HEK293 (cell line): ENCODE results near the gene MFAP3.

Experiments
- CTCF ChIA-PET: fragments of 350-600 bp; formaldehyde crosslinking; extraction: SDS; loops from one replicate; lab custom pipeline; 2021; ENCODE audit warnings: antibody characterized with exemption; lab: Yijun Ruan, JAX
- POLR2A ChIA-PET: fragments of 300-600 bp; formaldehyde crosslinking; extraction: SDS; loops from one replicate; lab custom pipeline; 2020; ENCODE audit warnings: antibody characterized with exemption, inconsistent platforms; lab: Yijun Ruan, JAX
- H3K27ac ChIP-seq: fragments of 200-500 bp; sonication (Bioruptor generic); 2 replicates; pipeline ENCODE4 v1.5.1; 2014; ENCODE audit warnings: low read depth, low read length, control low read depth, inconsistent platforms; ENCODE audit errors: extremely low read depth
- H3K36me3 ChIP-seq, 2 experiments: fragments of 200-500 bp in 1 of 2; sonication (Bioruptor generic) in 1 of 2; 1 replicate in 1 of 2; 2 replicates in 1 of 2; pipeline ENCODE4 v1.5.1; 2014 to 2017; ENCODE audit warnings: inconsistent platforms in 2 of 2, low read length in 2 of 2; ENCODE audit not compliant: control insufficient read depth in 2 of 2, insufficient read depth in 1 of 2
- H3K4me1 ChIP-seq: fragments of 200-500 bp; sonication (Bioruptor generic); 2 replicates; pipeline ENCODE4 v1.5.1; 2014; ENCODE audit warnings: mild to moderate bottlenecking, low read length, inconsistent platforms; ENCODE audit not compliant: control insufficient read depth, insufficient read depth
- H3K4me3 ChIP-seq: 2 replicates; pipeline ENCODE4 v1.5.1; 2011; ENCODE audit warnings: low read depth, mild to moderate bottlenecking, control low read depth, low read length, moderate library complexity
- H3K9me3 ChIP-seq: fragments of 200-500 bp; sonication (Bioruptor generic); 2 replicates; pipeline ENCODE4 v1.5.1; 2014; ENCODE audit warnings: low read depth, low read length, inconsistent platforms; ENCODE audit not compliant: control insufficient read depth, insufficient read depth
- GLIS1 ChIP-seq: fragments of 450-650 bp; formaldehyde crosslinking; IDR thresholded peaks from 2 replicates; pipeline ENCODE4 v1.5.1; 2016; ENCODE audit warnings: missing biosample characterization, missing genetic modification characterization
- GLIS2 ChIP-seq: fragments of 450-650 bp; formaldehyde crosslinking; IDR thresholded peaks from 2 replicates; pipeline ENCODE4 v1.5.1; 2016; ENCODE audit warnings: missing biosample characterization, missing genetic modification characterization
- HOXD13 ChIP-seq: sonication (generic); formaldehyde crosslinking; IDR thresholded peaks from 2 replicates; pipeline ENCODE4 v1.8.0; 2022; ENCODE audit warnings: missing genetic modification reagents, borderline replicate concordance
- YY2 ChIP-seq: fragments of 450-650 bp; formaldehyde crosslinking; IDR thresholded peaks from 2 replicates; pipeline ENCODE4 v1.5.1; 2016; ENCODE audit warnings: missing biosample characterization, missing genetic modification characterization
- ZIC2 ChIP-seq: fragments of 450-650 bp; formaldehyde crosslinking; IDR thresholded peaks from 2 replicates; pipeline ENCODE4 v1.5.1; 2016; ENCODE audit warnings: missing biosample characterization, missing genetic modification characterization
- ZNF521 ChIP-seq: fragments of 450-650 bp; formaldehyde crosslinking; IDR thresholded peaks from 2 replicates; pipeline ENCODE4 v1.5.1; 2017; ENCODE audit warnings: missing biosample characterization, mild to moderate bottlenecking, missing genetic modification characterization
- ZNF555 ChIP-seq: fragments of 450-650 bp; formaldehyde crosslinking; conservative IDR thresholded peaks from 2 replicates; pipeline ENCODE4 v1.5.1; 2017; ENCODE audit warnings: missing biosample characterization, mild to moderate bottlenecking, missing genetic modification characterization, inconsistent platforms
- ZNF626 ChIP-seq: fragments of 450-650 bp; sonication (Bioruptor Pico); formaldehyde crosslinking; IDR thresholded peaks from 2 replicates; pipeline ENCODE4 v1.5.1; 2018; ENCODE audit warnings: missing biosample characterization, missing genetic modification characterization, inconsistent platforms
- ZNF747 ChIP-seq: fragments of 450-650 bp; formaldehyde crosslinking; IDR thresholded peaks from 2 replicates; pipeline ENCODE4 v1.5.1; 2016; ENCODE audit warnings: missing biosample characterization, missing genetic modification characterization
- ZNF76 ChIP-seq: fragments of 450-650 bp; formaldehyde crosslinking; IDR thresholded peaks from 2 replicates; pipeline ENCODE4; 2016; ENCODE audit warnings: low read depth, missing biosample characterization, missing genetic modification characterization, borderline replicate concordance
- ZNF830 ChIP-seq: fragments of 450-650 bp; IDR thresholded peaks from 2 replicates; pipeline ENCODE4 v1.5.0; 2018; ENCODE audit warnings: missing biosample characterization, missing genetic modification characterization, low read depth, mild to moderate bottlenecking, moderate library complexity
- TF ChIP-seq, protein P1 (sequence below): fragments of 450-650 bp; formaldehyde crosslinking; IDR thresholded peaks from 2 replicates; pipeline ENCODE4 v1.5.1; 2016; ENCODE audit warnings: missing biosample characterization, missing genetic modification characterization
- TF ChIP-seq, protein P2 (sequence below): fragments of 450-650 bp; formaldehyde crosslinking; IDR thresholded peaks from 2 replicates; pipeline ENCODE4 v1.5.1; 2016; ENCODE audit warnings: missing biosample characterization, missing genetic modification characterization
- TF ChIP-seq, protein P3 (sequence below): fragments of 450-650 bp; formaldehyde crosslinking; IDR thresholded peaks from 2 replicates; pipeline ENCODE4 v1.5.1; 2016; ENCODE audit warnings: missing biosample characterization, missing genetic modification characterization
- TF ChIP-seq, protein P4 (sequence below): fragments of 450-650 bp; IDR thresholded peaks from 2 replicates; pipeline ENCODE4 v1.5.1; 2018; ENCODE audit warnings: missing biosample characterization, missing genetic modification characterization
- TF ChIP-seq, protein P5 (sequence below): fragments of 450-650 bp; formaldehyde crosslinking; IDR thresholded peaks from 2 replicates; pipeline ENCODE4 v1.5.1; 2016; ENCODE audit warnings: missing biosample characterization, missing genetic modification characterization, low read depth
- TF ChIP-seq, protein P6 (sequence below): fragments of 450-650 bp; formaldehyde crosslinking; IDR thresholded peaks from 2 replicates; pipeline ENCODE4 v1.5.1; 2016; ENCODE audit warnings: missing biosample characterization, missing genetic modification characterization

MFAP3 gene

DNA sequence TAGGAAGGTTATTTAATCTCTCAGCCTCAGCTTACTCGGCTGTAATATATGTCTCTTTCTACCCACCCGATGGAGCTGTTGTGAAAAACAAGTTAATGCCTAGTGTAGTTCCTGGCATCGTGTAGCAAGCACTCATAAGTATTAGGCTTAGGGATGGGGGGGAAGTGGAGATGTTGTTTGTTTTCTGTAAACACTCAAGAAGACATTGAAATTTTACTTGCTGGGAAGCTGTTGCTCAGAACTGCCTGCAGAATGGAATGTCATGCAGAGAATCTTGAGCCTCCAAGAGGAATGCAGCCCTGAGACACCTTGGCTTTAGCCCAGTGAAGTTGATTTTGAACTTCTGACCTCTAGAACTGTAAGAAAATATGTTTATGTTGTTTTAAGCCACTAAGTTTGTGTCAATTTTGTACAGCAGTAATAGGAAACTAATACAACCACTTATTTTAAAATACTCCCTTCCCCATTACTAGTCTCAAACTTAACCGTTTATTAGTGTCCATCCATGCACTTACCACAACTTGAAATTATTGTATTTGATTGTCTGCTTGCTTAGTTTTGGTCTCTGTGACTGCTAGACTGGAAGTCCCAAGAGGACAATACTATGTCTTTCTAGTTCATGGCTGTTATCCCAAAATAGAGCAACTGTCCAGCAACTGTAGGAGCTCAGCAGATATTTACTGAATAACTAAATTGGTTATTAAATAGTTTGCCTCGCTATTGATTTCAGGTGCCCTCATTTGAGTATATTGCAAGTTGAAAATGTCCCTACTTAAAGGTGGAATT lies 53.8 kb downstream of the MFAP3 start:
- TF ChIP-seq, protein P1, sequence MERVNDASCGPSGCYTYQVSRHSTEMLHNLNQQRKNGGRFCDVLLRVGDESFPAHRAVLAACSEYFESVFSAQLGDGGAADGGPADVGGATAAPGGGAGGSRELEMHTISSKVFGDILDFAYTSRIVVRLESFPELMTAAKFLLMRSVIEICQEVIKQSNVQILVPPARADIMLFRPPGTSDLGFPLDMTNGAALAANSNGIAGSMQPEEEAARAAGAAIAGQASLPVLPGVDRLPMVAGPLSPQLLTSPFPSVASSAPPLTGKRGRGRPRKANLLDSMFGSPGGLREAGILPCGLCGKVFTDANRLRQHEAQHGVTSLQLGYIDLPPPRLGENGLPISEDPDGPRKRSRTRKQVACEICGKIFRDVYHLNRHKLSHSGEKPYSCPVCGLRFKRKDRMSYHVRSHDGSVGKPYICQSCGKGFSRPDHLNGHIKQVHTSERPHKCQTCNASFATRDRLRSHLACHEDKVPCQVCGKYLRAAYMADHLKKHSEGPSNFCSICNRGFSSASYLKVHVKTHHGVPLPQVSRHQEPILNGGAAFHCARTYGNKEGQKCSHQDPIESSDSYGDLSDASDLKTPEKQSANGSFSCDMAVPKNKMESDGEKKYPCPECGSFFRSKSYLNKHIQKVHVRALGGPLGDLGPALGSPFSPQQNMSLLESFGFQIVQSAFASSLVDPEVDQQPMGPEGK, result no peak
- TF ChIP-seq ZNF626 (tag by site-specific recombination) (no peak), HOXD13 (CRISPR knock-in tag) (no peak)
- TF ChIP-seq, protein P2, sequence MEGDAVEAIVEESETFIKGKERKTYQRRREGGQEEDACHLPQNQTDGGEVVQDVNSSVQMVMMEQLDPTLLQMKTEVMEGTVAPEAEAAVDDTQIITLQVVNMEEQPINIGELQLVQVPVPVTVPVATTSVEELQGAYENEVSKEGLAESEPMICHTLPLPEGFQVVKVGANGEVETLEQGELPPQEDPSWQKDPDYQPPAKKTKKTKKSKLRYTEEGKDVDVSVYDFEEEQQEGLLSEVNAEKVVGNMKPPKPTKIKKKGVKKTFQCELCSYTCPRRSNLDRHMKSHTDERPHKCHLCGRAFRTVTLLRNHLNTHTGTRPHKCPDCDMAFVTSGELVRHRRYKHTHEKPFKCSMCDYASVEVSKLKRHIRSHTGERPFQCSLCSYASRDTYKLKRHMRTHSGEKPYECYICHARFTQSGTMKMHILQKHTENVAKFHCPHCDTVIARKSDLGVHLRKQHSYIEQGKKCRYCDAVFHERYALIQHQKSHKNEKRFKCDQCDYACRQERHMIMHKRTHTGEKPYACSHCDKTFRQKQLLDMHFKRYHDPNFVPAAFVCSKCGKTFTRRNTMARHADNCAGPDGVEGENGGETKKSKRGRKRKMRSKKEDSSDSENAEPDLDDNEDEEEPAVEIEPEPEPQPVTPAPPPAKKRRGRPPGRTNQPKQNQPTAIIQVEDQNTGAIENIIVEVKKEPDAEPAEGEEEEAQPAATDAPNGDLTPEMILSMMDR (tag by site-specific recombination), result 0 out of 2 replicates have a peak, but pooled peaks have one; percentile 9
- Histone ChIP-seq H3K4me1 (peaks cover under 1% of the 10 kb centered on the region; the same call in 1 of the 2 replicates), H3K4me3 (no peak overlapping the region), H3K9me3 (no peaks in the 10 kb centered on the region), H3K36me3 (no peaks in the 10 kb centered on the region), H3K27ac (no peak overlapping the region)
- CTCF ChIA-PET, result interaction anchor here (1.1 kb wide), 1 partner anchor 313 kb away, joined by 3 read pairs; no protein-coding TSS in a partner anchor
- POLR2A ChIA-PET, result no interaction called here

DNA sequence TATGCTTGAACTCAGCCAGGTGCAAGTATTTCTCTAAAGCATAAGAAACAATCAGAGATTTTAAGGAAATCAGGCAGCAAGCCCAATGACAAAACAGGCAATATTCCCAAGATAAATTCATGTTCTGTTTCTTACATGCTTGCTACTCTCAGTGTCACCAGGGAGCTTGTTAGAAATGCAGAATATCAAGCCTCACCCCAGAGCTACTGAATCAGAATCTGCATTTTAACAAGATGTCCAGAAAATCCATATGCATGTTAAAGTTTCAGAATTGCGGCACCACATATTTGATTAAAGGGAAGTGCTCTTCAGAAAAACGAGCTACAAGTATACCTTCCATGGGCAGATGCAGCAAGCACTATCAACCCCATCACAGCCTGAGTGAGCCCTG lies 54.4 kb downstream of the MFAP3 start:
- ChIA-PET POLR2A (no interaction called here), CTCF (interaction anchor here (1.1 kb wide), 1 partner anchor 312 kb away, joined by 3 read pairs; no protein-coding TSS in a partner anchor)
- Histone ChIP-seq H3K27ac (no peak overlapping the region), H3K4me3 (no peak overlapping the region), H3K4me1 (no peaks in the 10 kb centered on the region), H3K9me3 (no peaks in the 10 kb centered on the region), H3K36me3 (no peaks in the 10 kb centered on the region)
- TF ChIP-seq ZIC2 (tag by site-specific recombination) (no peak), GLIS1 (tag by site-specific recombination) (no peak), ZNF521 (tag by site-specific recombination) (no peak), GLIS2 (tag by site-specific recombination) (no peak), YY2 (tag by site-specific recombination) (no peak), ZNF830 (no peak), ZNF747 (tag by site-specific recombination) (no peak), ZNF76 (no peak), ZNF555 (tag by site-specific recombination) (no peak)
- TF ChIP-seq, protein P3, sequence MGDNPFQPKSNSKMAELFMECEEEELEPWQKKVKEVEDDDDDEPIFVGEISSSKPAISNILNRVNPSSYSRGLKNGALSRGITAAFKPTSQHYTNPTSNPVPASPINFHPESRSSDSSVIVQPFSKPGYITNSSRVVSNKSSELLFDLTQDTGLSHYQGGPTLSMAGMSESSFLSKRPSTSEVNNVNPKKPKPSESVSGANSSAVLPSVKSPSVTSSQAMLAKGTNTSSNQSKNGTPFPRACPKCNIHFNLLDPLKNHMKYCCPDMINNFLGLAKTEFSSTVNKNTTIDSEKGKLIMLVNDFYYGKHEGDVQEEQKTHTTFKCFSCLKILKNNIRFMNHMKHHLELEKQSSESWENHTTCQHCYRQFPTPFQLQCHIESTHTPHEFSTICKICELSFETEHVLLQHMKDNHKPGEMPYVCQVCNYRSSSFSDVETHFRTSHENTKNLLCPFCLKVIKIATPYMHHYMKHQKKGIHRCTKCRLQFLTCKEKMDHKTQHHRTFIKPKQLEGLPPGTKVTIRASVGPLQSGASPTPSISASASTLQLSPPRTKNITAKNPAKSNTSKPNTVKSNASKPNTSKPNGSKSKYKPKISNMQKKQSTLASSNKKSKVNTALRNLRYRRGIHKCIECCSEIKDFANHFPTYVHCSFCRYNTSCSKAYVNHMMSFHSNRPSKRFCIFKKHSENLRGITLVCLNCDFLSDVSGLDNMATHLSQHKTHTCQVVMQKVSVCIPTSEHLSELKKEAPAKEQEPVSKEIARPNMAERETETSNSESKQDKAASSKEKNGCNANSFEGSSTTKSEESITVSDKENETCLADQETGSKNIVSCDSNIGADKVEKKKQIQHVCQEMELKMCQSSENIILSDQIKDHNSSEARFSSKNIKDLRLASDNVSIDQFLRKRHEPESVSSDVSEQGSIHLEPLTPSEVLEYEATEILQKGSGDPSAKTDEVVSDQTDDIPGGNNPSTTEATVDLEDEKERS (tag by site-specific recombination), result no peak
- TF ChIP-seq, protein P4, sequence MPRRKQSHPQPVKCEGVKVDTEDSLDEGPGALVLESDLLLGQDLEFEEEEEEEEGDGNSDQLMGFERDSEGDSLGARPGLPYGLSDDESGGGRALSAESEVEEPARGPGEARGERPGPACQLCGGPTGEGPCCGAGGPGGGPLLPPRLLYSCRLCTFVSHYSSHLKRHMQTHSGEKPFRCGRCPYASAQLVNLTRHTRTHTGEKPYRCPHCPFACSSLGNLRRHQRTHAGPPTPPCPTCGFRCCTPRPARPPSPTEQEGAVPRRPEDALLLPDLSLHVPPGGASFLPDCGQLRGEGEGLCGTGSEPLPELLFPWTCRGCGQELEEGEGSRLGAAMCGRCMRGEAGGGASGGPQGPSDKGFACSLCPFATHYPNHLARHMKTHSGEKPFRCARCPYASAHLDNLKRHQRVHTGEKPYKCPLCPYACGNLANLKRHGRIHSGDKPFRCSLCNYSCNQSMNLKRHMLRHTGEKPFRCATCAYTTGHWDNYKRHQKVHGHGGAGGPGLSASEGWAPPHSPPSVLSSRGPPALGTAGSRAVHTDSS, result no peak
- TF ChIP-seq, protein P5, sequence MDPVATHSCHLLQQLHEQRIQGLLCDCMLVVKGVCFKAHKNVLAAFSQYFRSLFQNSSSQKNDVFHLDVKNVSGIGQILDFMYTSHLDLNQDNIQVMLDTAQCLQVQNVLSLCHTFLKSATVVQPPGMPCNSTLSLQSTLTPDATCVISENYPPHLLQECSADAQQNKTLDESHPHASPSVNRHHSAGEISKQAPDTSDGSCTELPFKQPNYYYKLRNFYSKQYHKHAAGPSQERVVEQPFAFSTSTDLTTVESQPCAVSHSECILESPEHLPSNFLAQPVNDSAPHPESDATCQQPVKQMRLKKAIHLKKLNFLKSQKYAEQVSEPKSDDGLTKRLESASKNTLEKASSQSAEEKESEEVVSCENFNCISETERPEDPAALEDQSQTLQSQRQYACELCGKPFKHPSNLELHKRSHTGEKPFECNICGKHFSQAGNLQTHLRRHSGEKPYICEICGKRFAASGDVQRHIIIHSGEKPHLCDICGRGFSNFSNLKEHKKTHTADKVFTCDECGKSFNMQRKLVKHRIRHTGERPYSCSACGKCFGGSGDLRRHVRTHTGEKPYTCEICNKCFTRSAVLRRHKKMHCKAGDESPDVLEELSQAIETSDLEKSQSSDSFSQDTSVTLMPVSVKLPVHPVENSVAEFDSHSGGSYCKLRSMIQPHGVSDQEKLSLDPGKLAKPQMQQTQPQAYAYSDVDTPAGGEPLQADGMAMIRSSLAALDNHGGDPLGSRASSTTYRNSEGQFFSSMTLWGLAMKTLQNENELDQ (tag by site-specific recombination), result no peak
- TF ChIP-seq, protein P6, sequence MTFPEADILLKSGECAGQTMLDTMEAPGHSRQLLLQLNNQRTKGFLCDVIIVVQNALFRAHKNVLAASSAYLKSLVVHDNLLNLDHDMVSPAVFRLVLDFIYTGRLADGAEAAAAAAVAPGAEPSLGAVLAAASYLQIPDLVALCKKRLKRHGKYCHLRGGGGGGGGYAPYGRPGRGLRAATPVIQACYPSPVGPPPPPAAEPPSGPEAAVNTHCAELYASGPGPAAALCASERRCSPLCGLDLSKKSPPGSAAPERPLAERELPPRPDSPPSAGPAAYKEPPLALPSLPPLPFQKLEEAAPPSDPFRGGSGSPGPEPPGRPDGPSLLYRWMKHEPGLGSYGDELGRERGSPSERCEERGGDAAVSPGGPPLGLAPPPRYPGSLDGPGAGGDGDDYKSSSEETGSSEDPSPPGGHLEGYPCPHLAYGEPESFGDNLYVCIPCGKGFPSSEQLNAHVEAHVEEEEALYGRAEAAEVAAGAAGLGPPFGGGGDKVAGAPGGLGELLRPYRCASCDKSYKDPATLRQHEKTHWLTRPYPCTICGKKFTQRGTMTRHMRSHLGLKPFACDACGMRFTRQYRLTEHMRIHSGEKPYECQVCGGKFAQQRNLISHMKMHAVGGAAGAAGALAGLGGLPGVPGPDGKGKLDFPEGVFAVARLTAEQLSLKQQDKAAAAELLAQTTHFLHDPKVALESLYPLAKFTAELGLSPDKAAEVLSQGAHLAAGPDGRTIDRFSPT (tag by site-specific recombination), result no peak
